ENCODE data around the gene TMEM151B.

TMEM151B gene

GRCh38 chr6:44250718-44251123 is 19.5 kb upstream of the TMEM151B start:
- DNase-seq (no peak), ATAC-seq (no peak)

- DNase-seq (no peak), ATAC-seq (no peak)
Observed at GRCh38 chr6:44251576-44252524, 18.4 kb upstream of the TMEM151B start.

- ATAC-seq (no peak), DNase-seq (peak; percentile 78)
Observed at GRCh38 chr6:44253307-44254101, 16.7 kb upstream of the TMEM151B start.

GRCh38 chr6:44254191-44255104 is 15.8 kb upstream of the TMEM151B start:
- peak; percentile 1 for ATAC-seq
- peak; percentile 49 for DNase-seq

- DNase-seq (peak; percentile 46), ATAC-seq (peak; percentile 2)
Observed at GRCh38 chr6:44255105-44255808, 15.0 kb upstream of the TMEM151B start.

GRCh38 chr6:44255871-44256774 is 14.1 kb upstream of the TMEM151B start:
- DNase-seq (peak; percentile 36), ATAC-seq (peak; percentile 10)

- ATAC-seq, result no peak
- peak; percentile 59 for DNase-seq
Observed at GRCh38 chr6:44256775-44257024, 13.6 kb upstream of the TMEM151B start.

- peak; percentile 68 for ATAC-seq
- DNase-seq, result peak; percentile 78
Observed at GRCh38 chr6:44257025-44257752, 13.1 kb upstream of the TMEM151B start, which contains the start of gene SLC35B2. SLC35B2 (minus strand) TSS chr6:44257528; CDS start chr6:44257410, 118 bp downstream.

GRCh38 chr6:44257753-44258324 is 12.4 kb upstream of the TMEM151B start:
- no peak for DNase-seq

GRCh38 chr6:44258325-44258863 is 11.9 kb upstream of the TMEM151B start:
- DNase-seq, result no peak
- no peak for ATAC-seq

More at GRCh38 chr6:44257753-44258324, 12.4 kb upstream of the TMEM151B start:
- peak; percentile 0 for ATAC-seq

- DNase-seq, result no peak
- ATAC-seq, result no peak
Observed at GRCh38 chr6:44258921-44259320, 11.3 kb upstream of the TMEM151B start.

- DNase-seq (no peak), ATAC-seq (no peak)
Observed at GRCh38 chr6:44260011-44260410, 10.2 kb upstream of the TMEM151B start.

GRCh38 chr6:44260451-44261297 is 9.6 kb upstream of the TMEM151B start:
- ATAC-seq (no peak), DNase-seq (no peak)

GRCh38 chr6:44261581-44261980 is 8.7 kb upstream of the TMEM151B start:
- ATAC-seq, result no peak
- no peak for DNase-seq

- DNase-seq, result peak; percentile 23
- ATAC-seq, result no peak
Observed at GRCh38 chr6:44262467-44263353, 7.5 kb upstream of the TMEM151B start.

- DNase-seq (peak; percentile 55), ATAC-seq (peak; percentile 16)
Observed at GRCh38 chr6:44263354-44264100, 6.7 kb upstream of the TMEM151B start.

Measured in stimulated activated naive CD8-positive, alpha-beta T cell treated with anti-CD3 and anti-CD28 coated beads, Interleukin-15, Interleukin-2, amounts not matched to agents 100 U/mL and 50 U/mL, for 24 hours (primary cell).